NAMALWA (cell line): ENCODE data around the gene AZU1.

ENCODE experiments used
- DNase-seq: peaks from one replicate; pipeline ENCODE4 v3.0.0-alpha.2; 2015; ENCODE audit warnings: low spot score

The AZU1 gene

DNA sequence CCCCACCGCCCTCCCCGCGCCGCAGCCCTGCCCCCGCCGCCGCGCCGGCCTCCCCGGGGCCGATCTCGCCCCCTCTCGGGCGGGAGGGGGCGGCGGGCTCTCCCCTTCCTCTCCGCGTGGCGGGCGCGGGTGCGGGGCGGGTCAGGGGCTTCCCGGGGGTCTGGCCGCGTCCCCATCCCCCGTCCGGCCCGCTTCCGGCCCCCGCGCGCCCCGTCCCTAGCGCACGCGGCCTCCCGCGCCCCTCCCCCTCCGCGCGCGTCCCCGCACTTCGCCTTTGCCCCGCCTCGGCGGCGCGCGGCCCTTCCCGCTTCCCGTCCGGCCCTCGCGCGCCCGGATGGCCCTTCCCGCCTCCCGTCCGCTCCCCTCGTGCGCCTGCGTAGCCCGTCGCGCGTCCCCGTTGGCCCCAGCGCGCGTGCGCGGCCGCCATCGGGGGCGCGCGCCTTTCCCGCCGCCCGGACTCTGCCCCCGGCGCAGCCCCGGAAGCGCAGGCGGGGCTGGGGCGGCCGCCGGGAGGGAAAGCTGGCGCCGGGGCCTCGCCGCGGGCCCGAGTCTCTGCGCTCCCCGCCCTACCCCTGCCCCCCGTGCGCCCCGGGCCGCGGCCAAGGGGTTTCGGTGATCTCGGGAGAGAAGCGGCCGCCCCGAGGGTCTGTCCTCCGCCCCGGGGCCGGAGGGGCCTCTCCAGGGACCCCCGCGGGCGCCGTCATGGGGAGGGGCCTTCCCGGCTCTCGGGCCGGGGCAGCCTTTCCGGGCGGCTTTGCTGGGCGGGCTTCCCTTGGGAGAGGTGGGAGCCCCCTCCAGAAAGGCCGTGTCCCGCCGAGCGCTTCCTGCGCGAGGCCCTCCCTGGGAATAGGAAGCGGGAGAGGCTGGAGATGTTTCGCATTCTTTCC, 29.9 kb upstream of the AZU1 start:
- peak; percentile 88 for DNase-seq

DNA sequence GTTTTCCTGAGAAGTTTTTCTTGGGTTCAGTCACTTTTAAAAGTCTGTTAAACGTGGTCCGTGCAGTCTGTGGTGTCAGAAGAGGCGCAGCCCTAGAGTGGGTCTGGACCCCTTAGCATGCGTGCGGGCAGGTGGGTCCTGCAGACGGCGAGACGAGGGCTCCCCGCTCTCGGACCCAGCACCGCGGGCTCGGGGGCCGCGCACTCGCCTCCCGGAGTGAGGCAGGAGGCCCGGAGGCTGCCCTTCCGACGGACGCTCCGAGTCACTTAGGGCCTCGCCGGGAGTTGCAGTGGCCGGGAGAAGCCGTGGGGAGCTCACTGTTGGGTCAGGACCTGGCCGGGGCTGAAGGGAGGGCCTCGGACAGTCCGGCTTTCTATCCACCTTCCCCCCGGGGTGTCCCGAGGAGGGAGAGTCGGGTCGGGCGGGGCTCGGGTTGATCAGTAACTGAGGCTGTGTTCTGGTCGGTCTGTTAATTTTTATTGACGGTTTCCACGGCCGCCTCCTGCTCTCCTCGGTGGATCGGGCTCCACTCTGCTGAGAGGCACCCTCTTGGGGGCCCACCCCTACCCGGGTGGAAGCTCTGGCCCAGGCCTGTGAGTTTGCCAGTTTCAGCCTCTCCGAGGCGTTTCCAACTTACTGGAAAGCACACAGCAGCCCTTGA, 29.1 kb upstream of the AZU1 start:
- peak; percentile 37 for DNase-seq

DNA sequence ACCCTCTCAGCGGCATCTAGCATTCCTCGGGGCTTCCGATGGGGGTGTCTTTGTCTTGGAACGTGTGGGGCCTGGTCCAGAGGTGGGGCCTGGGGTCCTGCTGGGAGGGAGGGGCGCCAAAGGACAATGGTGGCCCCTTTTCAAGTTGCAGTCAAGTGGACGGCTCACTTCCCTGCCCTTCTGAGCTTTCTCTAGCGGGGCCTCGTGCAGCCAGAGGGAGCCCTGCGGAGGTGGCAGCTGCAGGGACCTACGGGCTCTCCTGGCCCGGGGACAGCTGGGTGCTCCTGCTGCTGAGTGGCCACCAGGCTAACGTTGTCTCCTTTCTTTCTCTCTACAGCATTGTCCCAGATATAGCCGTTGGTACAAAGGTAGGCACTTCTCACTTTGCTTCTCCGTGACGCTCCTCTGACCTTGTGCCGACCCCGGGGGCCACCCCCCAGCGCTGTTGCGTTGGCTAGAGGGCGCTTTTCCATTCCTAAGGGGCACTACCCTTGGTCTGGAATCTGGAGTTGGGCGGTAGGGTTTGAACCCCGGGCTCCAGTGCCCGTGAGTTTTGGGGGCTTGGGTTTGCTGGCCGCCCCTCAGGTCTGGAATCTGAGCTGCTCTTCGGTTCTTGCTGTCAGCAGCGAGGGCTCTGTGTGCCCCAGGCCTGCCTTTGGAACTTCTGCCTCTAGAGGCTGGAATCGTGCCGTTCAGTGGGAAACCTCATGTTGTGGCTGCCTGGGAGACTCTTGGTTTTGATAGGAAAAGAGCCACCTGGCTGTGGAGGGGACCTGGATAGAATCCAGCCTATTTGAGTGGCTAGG, 28.4 kb upstream of the AZU1 start:
- no peak for DNase-seq

DNA sequence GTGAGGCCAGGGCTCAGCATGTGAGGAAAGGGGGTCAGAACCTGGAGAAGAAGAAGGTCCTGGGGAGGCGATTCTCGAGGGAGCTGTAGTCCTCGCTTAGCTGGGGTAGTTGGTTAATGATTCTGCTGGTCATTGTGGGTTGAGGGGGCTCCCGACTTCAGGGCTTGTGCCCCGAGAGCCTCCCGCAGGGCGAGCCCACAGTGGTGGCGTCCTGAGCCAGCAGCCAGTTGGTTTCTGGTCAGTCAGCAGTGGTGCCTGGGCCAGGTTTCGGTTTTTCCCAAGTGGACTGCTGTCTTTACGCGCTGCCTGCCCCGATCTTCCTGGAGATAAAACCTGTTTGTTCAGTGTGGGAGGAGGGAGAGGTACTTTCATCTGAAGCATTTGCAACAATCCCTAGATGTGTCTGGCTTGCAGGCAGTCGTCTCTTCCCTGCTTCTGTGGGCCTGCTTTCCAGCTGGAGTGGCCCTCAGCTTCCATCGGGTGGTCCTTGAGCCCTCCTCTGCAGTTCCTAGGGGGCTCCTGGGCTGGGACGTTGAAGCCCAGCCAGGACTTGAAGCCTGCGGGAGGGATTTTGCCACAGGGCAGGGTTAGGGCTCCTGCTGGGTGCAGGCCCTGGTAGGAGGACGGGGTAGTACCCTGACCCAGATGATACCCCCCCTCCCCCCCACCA, 27.1 kb upstream of the AZU1 start:
- DNase-seq, result no peak

DNA sequence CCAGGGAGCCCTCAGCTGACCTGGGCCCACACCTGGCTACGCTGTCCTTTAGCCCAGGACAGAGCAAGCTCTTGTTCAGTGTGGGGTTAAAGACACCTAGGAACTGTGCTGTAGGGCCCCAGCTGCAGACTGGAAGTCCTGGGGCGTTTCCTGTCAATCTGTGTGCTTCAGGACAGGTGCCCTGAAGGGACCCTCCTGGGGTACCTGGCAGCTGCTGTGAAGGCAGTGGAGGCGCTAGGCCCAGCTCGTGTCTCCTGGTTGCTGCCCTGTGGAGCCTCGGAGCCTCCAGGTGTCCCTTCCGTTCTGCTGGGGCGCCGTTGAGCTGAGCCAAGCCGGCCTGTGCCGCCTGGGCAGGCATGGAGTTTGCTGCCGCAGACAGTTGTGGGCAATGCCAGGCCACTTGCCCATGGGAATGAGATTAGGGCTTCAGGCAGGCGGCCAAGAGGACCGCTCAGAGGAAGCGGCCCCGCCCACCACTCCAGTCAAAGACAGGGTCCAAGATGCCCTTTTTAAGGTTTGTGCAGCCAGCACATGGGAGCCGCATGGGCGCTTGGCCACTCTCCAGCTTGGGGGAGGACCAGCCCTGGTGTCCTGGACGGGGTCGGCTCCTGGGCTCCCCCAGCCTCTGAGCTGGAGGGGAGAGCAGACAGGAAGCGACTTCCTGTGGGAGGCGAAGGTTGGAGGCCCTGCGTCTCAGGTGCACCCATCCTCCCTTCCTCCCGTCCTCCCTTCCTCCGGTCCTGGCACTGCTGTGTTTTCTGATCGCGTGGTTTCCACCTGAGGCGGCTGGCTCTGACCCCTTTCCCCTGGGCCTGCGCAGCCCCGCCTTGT, 26.4 kb upstream of the AZU1 start:
- DNase-seq, result peak; percentile 29

DNA sequence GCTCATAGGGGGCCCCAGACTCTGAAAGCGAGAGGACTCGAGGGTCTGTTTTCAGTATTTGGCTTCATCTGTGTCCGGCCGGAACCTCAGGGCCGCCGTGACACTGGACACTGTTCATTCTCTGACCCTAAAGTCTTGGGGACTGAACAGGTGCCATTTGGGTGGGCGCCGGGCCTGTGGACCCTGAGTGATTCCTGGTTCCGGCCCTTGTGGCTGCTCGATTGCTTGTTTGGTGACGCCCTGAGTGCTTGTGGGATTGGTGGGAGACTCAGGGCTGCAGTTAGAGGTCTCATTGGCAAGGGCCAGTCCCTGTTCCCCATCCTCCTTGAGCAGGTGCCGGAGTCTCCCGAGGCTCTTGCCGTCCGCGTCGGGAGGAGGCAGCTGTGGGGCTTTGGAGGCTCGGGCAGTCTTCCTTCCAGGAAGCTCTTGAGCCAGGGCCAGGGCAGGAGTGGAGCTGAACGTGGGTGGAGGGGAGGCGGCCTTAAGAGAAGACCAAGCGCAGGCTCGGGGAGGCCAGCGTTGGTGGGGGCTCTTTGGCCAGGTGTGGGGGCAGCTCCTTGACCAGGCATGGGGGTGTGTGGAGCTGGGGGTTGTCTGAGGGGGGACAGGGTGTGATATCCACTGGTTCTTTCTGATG, 25.7 kb upstream of the AZU1 start:
- no peak for DNase-seq

DNA sequence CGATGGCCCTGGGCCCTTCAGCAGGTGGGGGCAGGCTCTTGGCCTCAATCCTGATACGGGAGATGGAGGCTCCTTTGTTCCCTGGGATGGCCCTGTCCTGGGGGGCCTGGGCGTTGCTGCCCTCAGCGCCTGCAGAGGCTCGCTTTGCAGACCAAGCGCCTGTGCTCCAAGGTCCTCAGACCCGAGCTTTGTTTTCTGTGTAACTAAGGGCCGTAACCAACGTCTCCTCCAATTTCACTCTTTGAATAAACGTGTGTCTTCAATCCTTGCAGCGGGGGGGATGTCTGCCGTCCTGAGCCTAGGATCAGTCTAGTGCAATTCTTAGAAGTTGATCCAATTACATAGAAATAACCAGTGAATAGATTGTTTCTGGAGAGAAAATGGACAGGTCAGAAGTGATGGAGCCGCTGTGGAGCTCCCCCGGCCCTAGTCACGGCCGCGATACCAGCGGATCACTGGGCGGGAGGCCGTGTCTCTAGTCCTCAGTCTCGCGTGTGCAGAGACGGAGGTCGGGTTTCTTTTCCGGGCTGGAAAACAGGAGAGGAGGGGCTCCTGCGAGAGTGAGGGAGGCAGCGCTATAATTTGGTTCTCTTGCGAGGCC, 25.0 kb upstream of the AZU1 start:
- no peak for DNase-seq

DNA sequence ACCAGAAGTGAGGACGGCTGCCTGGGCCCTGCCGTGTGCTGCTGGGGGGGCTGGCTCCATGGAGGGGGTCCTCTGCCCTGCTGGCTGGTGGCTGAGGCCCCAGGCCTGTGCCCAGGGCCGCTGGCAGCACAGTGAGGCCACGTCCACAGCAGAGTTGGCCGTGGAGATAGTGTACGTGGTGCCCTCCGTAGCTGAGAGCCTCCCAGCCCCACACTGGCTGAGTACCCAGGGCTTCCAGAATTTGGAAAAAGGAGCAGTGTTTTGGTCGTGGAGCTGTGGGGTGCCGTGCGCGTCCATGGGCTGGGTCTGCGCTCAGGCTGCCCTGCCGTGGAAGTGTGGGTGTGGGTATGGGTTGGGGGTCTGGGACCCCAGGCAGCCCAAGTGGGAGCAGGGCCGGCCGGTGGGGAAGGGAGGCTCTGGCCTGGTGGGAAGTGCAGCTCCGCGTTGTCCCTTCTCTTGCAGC, 24.5 kb upstream of the AZU1 start:
- no peak for DNase-seq

DNA sequence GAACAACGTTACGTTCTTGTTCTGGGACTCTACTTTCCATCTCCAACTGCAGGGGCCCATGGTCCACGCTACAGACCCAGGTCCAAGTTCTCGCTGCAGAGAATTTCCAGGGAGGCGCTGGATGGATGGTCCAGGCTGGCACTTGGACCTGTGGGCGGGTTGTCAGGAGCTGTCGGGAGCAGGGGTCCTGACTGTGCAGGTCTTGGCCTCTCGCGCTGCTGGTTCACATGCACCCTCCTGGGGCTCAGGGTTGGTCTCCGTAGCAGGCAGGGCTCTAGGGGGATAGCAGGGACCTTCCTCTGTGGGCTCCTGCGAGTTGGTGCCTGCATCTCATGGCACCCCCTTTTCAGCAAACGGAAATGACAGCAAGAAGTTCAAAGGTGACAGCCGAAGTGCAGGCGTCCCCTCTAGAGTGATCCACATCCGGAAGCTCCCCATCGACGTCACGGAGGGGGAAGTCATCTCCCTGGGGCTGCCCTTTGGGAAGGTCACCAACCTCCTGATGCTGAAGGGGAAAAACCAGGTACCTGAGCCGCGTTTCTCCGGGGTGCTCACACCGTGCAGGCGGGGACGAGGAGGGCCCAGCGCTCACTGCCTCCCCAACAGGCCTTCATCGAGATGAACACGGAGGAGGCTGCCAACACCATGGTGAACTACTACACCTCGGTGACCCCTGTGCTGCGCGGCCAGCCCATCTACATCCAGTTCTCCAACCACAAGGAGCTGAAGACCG, 23.8 kb upstream of the AZU1 start:
- no peak for DNase-seq

DNA sequence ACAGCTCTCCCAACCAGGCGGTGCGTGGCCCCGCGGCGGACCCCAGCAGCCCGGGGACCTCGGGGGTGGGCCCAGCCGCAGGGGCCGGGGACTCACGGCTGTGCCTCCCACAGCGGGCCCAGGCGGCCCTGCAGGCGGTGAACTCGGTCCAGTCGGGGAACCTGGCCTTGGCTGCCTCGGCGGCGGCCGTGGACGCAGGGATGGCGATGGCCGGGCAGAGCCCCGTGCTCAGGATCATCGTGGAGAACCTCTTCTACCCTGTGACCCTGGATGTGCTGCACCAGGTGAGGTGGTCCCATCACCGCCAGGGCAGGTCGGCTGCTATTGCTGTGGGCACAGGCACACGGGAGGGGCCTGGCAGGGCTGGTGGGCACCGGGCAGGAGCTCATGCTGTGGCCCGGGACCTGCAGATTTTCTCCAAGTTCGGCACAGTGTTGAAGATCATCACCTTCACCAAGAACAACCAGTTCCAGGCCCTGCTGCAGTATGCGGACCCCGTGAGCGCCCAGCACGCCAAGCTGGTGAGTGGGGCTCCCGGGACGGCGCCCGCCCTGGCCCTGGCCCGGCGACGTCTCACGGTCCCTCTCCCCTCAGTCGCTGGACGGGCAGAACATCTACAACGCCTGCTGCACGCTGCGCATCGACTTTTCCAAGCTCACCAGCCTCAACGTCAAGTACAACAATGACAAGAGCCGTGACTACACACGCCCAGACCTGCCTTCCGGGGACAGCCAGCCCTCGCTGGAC, 23.0 kb upstream of the AZU1 start:
- DNase-seq, result no peak

DNA sequence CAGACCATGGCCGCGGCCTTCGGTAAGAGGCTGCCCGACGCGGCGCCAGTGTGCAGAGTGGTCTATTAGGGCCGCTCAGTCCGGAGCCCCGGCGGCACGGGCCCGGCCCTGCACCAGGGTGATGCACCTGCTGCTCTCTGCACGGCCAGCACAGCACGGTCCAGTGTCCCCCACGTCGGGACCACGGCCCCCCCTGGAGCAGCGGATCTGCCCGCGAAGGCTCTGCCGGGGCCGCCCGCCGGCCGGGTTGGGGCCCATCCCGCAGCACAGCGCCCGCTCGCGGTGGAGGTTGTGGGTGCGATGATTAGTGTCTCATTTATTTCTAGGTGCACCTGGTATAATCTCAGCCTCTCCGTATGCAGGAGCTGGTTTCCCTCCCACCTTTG, 22.5 kb upstream of the AZU1 start:
- no peak for DNase-seq

DNA sequence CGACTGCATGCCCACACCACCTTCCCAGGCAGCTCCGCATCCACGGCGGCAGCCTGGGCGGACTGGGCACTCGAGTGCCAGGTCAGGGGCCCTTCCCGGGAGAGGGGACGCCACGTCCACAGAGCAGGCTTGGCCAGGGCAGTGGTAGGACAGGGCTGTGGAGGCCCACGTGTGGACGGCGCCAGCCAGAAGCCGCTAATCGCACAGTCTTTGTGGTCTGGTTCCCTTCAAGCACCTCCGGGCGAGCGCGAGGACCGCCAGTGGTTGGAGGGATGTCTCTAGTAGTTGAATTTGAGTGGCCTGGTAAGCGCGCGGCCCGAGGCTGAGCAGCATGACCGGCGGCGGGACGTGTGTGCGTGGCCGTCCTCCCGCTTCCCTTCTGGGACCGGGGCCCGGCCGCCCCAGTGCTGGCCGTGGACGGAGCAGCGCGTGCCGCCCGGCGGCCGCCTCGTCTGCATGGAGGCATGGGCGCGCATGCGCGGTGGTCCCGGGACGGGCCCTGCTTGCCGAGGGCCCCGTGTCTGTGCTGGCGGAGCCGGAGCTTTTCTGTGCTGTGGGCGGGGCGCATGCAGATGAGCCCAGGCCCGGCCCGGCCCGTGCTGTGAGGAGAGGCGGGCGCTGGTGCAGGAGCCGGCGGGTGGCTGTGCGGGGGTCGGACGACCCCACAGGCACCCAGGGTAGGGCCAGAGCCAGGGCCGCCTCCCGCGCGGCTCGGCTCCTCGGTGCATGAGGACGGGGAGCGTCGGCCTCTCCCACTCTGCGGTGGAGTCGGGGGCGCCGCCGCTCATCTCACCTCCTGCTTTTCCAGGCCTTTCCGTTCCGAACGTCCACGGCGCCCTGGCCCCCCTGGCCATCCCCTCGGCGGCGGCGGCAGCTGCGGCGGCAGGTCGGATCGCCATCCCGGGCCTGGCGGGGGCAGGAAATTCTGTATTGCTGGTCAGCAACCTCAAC, 21.8 kb upstream of the AZU1 start:
- no peak for DNase-seq

DNA sequence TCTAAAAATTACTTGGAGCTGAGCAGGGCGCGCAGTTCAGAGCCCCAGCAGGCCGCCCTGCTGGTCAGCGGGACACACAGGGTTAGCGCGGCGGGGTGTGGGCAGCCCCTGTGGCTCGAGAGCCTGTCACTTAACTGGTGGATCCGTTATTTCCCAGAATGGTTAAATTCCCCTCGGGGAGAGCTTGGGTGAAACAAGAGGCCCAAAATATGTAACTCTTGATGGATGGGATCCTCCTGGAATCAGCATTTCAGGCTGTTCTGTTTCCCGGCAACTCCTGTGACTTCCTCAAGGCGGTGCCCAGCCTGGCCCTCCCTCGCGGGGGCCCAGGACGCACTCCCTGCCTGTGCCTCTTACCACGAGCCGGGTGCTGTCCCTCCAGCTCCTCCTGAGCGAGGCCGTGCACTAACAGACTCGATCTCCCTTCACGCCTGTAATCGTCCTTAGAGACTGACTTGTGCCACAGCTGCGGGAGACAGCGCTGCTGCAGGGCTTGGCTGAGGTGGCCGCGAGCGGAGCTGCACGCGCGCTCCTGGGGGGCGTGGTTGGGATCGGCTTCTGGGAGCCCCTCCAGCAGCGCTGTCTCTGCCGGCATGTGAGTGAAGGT, 20.7 kb upstream of the AZU1 start:
- DNase-seq, result peak; percentile 30

DNA sequence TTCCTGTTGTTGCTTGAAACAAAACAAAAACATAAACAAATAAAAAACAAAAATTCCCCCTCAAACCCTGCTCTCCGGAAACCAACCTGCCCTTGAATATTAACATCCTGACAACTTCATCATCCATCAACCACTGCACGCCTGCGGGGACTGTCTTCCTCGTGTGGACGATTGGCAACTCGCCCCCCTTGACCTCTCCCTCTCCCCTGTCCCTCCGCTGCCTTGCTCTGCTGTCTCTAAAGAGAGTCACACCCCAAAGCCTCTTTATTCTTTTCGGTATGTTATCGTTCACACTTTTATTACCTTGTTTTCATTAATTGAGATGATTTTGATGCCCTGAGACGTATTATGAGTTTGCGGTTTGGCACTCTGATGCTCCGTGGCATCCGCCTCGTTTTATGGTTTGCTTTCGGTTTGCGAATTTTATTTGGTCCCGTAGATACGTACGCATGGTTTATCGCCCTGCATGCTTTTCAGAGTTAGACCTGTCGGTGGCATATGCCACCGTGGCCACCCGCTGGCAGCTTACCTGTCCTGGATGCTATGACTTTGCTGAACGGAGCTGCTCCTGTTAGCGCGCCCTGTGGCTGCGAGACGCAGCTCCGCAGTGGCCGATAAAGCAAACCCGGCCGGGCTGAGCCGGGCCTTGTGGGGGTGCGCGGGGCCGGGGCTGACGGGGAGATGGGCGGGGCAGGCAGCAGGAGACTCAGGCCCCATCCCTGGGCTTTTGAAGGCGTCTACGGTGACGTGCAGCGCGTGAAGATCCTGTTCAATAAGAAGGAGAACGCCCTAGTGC, 19.8 kb upstream of the AZU1 start:
- no peak for DNase-seq

DNA sequence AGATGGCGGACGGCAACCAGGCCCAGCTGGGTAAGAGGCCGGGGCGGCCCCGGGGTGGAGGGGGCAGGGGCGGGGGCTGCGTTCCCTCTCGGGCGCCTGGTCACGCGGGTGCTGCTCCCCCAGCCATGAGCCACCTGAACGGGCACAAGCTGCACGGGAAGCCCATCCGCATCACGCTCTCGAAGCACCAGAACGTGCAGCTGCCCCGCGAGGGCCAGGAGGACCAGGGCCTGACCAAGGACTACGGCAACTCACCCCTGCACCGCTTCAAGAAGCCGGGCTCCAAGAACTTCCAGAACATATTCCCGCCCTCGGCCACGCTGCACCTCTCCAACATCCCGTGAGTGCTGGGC, 19.2 kb upstream of the AZU1 start:
- no peak for DNase-seq

DNA sequence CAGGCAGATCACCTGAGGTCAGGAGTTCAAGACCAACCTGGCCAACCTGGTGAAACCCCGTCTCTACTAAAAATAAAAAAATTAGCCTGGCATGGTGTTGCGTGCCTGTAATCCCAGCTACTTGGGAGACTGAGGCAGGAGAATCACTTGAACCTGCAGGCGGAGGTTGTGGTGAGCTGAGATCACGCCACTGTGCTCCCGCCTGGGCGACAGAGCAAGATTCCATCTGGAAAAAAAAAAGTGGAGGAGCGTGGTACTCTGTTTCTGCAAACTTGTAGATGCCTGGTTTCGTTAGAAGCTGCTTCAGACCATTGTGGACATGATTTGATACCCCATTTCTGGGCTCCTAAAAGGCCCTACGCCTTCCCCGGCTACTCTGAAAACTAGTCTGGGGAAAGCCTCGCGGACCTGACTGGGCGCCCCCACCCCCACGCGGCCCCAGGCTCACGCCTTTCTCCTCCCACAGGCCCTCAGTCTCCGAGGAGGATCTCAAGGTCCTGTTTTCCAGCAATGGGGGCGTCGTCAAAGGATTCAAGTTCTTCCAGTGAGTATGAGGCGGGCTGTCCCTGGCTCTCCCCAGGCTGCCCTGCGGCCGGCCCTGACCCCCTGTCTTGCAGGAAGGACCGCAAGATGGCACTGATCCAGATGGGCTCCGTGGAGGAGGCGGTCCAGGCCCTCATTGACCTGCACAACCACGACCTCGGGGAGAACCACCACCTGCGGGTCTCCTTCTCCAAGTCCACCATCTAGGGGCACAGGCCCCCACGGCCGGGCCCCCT, 17.4 kb upstream of the AZU1 start:
- no peak for DNase-seq
